ENCODE data around the gene COL7A1. TPM values are rescaled to one million over a fixed set of nuclear protein-coding genes. Genes with fewer than 3 reads are reported as not detected.

Gene COL7A1
- total and polyA plus RNA-seq, 12 donors: 0.35 to 66.9 (median 3.1) TPM

GRCh38 chr3:48630407-48630806 is 35.3 kb upstream of the COL7A1 start:
- TF ChIP-seq CTCF (IDR thresholded peaks at IDR 0.05) (no peak), POLR2A (IDR thresholded peaks at IDR 0.05) (no peak)
- Histone ChIP-seq H3K27me3 (no peaks in the 10 kb centered on the region), H3K36me3 (replicated peaks in 1 of 2) (peaks cover 0 to 41% of the 10 kb centered on the region in 2 donors), H3K27ac (no peak overlapping the region), H3K9me3 (replicated peaks in 1 of 3) (no peaks in the 10 kb centered on the region), H3K4me3 (no peak overlapping the region), H3K4me1 (replicated peaks in 1 of 2) (peaks cover 5 to 10% of the 10 kb centered on the region in 2 donors)
- no peak for DNase-seq
- intact Hi-C loops (cut with DNase I): no loop called here
- 95 to 100% (median 97%) methylated on average over 3 to 8 of the region's 8 CpGs for WGBS, 4 donors

- no peak for DNase-seq
- intact Hi-C loops (cut with DNase I): no loop called here
- H3K36me3 ChIP-seq (replicated peaks in 1 of 2): peaks cover 0 to 41% of the 10 kb centered on the region in 2 donors
- H3K4me3 ChIP-seq: no peak overlapping the region
- no peaks in the 10 kb centered on the region for H3K27me3 ChIP-seq
- H3K9me3 ChIP-seq (replicated peaks in 1 of 3): no peaks in the 10 kb centered on the region
- WGBS, 4 donors: 92 to 98% (median 98%) methylated on average over 6 to 12 of the region's 12 CpGs; no CpG with 5 or more reads in 1 of the 4 donors
- no peak overlapping the region for H3K27ac ChIP-seq
- peaks cover 5 to 10% of the 10 kb centered on the region in 2 donors for H3K4me1 ChIP-seq (replicated peaks in 1 of 2)
- TF ChIP-seq POLR2A (IDR thresholded peaks at IDR 0.05) (no peak), CTCF (IDR thresholded peaks at IDR 0.05) (no peak)
Measured at GRCh38 chr3:48629894-48630293, 34.8 kb upstream of the COL7A1 start.

- intact Hi-C loops (cut with DNase I): no loop called here
- TF ChIP-seq CTCF (IDR thresholded peaks at IDR 0.05) (no peak), POLR2A (IDR thresholded peaks at IDR 0.05) (no peak)
- H3K9me3 ChIP-seq (replicated peaks in 1 of 3): no peaks in the 10 kb centered on the region
- H3K27me3 ChIP-seq: no peaks in the 10 kb centered on the region
- no peaks in the 10 kb centered on the region for H3K4me1 ChIP-seq (replicated peaks in 1 of 2)
- no peak overlapping the region for H3K4me3 ChIP-seq
- DNase-seq: no peak
- H3K27ac ChIP-seq: no peak overlapping the region
- WGBS, 4 donors: 78 to 87% (median 82%) methylated on average over 12 to 13 of the region's 13 CpGs
- H3K36me3 ChIP-seq (replicated peaks in 1 of 2): peaks cover 0 to 40% of the 10 kb centered on the region in 2 donors
Measured at GRCh38 chr3:48628277-48629017, 33.3 kb upstream of the COL7A1 start.

- no peak overlapping the region for H3K4me3 ChIP-seq
- H3K9me3 ChIP-seq (replicated peaks in 1 of 3): no peaks in the 10 kb centered on the region
- TF ChIP-seq CTCF (IDR thresholded peaks at IDR 0.05): no peak
- TF ChIP-seq POLR2A (IDR thresholded peaks at IDR 0.05): no peak
- H3K27ac ChIP-seq: no peak overlapping the region
- WGBS, 4 donors: 87 to 94% (median 92%) methylated on average over 2 to 6 of the region's 6 CpGs
- H3K4me1 ChIP-seq (replicated peaks in 1 of 2): no peaks in the 10 kb centered on the region
- no peaks in the 10 kb centered on the region for H3K27me3 ChIP-seq
- peaks cover 0 to 26% of the 10 kb centered on the region in 2 donors for H3K36me3 ChIP-seq (replicated peaks in 1 of 2)
- no peak for DNase-seq
- intact Hi-C loops (cut with DNase I): no loop called here
Measured at GRCh38 chr3:48625600-48625999, 30.5 kb upstream of the COL7A1 start.

Measured in adrenal gland (tissue), 12 donors.